CD4-positive, alpha-beta T cell treated with Interferon gamma for 1 hour (primary cell): ENCODE measurements around the gene SH3TC1.

Experiments used
- DNase-seq: peaks from one replicate; pipeline ENCODE4 v3.0.0-alpha.2; 2020

SH3TC1 gene

DNA sequence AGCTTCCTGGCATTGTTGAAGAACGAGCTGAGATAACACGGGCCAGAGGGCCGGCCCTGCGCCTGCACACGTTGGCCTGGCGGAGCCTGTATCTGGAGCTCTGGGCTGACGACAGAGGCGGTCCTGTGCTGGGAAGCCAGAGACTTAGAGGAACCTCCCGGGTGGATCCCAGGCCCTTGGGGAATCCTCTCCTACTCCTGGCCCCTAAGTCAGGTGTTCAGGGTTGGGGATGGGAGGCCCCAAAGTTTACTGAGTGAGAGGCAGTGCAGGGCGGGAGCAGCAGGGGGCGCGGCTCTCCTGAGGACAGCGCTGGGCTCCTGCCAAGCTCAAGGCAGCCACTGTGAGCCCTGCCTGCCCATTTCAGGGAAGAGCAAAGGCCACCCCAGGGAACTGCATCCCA, 68.0 kb downstream of the SH3TC1 start:
- DNase-seq = no peak

DNA sequence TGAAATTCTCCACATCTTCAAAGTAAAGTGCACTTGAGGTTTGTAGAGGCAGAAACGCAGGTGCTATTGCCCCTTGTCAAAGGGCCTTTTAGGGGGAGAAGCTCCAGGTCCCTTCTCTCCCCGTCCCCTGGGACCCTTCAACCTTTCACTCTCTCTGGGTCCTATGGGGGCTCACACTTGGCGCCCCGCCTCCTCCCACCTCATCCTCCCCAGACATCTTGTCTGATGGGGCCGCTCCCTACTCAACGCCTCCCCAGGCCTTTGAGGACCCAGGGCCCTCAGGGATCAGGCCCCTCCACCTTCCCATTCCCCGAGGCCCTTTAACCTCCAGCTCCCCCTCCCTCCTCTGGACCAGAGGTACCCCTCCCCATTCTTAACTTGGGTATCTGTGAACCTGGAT, 69.1 kb downstream of the SH3TC1 start:
- DNase-seq = no peak

DNA sequence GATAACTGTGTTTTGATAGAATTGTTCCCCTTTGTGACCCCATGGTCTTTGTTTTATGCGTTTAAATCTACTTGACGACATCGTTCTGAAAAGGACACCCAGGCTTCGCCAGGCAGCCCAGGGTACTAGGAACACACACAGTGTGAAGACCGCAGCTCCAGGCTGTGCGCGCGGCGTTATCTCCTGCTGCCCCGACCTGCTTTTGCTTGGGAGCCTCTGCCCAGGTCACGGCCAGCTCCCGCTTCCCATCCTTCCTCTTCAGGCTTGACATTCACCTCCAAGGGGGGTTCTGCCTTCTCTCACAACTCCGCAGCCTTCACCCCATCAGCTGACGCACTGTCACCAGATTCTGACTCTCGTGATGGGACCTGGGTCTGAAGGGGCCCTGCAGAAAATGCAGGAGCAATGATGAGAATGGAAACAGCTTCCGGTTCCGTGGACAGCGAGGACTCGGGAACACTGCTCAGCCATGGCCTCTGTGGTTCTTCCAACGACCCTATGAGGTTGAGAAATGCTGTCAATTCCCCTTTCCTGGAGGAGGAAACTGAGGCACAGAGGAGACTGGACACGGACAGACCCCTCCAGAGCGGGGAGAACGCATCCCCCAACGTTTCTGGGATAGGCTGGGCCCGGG, 69.9 kb downstream of the SH3TC1 start:
- DNase-seq = no peak

DNA sequence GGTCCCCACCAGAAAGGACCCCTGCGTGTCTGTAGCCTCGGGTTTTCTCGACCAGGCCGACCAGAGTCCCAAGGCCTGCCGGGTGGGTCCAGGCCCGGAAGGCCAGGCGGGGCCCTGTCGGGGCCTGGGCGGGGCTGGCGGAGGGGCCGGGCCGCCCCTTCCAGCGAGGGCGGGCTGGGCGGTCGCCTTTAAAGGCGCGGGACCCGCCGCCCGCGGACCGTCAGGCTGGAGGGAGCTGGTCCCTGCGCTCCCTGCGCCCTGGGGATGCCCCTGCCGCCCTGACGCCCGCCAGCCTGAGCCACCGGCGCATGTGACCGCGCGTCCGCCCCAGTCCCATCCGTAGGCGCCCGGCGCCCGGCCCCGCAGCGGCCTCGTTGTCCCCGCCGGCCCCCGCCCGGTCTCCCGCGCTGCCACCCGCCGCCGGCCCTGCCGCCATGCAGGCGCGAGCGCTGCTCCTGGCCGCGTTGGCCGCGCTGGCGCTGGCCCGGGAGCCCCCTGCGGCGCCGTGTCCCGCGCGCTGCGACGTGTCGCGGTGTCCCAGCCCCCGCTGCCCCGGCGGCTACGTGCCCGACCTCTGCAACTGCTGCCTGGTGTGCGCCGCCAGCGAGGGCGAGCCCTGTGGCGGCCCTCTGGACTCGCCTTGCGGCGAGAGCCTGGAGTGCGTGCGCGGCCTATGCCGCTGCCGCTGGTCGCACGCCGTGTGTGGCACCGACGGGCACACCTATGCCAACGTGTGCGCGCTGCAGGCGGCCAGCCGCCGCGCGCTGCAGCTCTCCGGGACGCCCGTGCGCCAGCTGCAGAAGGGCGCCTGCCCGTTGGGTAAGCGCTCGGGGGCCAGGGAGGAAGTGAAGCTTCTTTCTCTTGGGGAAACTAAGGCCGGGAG, 70.7 kb downstream of the SH3TC1 start, which contains the start of gene HTRA3:
Gene HTRA3 (plus strand): TSS at position 220 of the 883 bp plus-strand sequence. CDS start 215 bp downstream, at position 435.
- DNase-seq = no peak

DNA sequence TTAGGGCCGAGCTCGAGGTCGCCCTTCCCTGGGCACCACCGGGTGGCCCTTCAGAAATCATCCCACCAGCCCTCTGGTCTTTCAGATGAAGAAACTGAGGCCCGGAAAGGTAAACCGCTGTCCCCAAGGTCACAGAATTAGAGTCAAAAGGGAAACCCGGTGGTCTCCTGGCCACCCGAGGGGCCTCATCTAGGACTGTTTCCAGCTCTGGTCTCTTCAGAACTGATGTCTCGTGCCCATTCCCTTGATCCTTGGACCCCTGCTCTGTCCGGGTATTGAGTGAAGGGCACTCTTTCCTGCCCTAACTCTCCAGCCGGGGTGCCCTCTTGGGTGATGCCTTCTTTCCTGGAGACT, 71.3 kb downstream of the SH3TC1 start:
- no peak for DNase-seq

DNA sequence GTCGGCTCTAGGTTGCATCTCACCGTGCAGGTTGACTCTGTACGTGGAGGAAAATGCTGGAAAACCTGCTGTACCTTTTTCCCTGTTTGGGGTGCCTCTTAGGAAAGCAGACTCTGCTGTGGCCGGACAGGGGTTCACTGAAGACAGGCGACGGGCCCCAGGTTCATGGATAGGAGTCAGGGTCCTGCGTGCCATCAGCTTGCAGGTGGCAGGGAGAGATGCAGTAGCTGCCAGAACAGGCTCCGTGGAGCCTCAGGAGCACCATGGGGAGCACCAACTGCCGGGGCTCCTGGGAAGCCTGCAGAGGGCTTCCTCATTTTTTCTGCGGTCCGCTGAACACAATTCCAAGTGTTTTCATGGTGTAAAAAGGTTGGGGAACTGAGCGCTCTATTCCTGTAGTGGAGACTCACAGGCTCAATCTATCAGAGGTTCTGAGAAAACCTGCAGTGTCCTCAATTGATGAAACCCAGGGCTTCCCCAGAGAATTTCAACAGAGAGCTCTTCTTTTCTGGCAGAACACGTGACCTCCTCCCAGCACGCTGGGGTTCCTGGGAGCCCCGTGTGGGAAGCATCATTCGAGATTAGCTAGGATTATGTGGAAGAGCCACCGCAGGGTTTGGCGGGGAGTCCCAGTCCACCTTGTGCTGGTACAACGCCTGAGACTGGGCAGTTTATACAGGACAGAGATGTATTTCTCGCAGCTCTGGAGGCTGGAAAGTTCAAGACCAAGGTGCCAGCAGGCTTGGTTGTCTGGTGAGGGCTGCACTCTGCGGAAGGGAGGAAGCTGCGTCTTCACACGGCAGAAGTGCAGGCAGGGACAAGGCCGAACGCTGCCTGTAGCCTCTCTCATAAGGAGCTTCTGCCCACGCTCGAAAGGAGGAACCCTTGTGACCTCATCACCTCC, 72.1 kb downstream of the SH3TC1 start:
- no peak for DNase-seq

DNA sequence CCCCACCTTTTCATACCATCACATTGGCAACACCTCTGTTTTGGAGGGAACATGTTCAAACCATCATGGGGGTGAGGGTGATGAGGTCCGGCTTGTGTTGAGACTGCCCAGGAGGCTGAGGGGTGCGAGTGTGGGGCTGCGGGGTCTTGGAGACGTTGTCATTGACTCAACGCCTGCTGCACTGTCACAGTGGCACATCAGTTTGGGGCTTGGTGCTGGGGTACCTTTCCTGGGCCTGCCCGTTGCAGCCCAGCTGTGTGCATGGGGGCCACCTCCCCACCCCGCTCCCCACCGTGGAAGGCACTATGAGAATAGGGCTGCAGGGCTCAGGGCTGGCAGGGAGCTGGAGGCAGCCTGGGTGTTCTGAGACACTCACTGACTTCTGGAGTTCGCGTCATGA, 72.7 kb downstream of the SH3TC1 start:
- no peak for DNase-seq

DNA sequence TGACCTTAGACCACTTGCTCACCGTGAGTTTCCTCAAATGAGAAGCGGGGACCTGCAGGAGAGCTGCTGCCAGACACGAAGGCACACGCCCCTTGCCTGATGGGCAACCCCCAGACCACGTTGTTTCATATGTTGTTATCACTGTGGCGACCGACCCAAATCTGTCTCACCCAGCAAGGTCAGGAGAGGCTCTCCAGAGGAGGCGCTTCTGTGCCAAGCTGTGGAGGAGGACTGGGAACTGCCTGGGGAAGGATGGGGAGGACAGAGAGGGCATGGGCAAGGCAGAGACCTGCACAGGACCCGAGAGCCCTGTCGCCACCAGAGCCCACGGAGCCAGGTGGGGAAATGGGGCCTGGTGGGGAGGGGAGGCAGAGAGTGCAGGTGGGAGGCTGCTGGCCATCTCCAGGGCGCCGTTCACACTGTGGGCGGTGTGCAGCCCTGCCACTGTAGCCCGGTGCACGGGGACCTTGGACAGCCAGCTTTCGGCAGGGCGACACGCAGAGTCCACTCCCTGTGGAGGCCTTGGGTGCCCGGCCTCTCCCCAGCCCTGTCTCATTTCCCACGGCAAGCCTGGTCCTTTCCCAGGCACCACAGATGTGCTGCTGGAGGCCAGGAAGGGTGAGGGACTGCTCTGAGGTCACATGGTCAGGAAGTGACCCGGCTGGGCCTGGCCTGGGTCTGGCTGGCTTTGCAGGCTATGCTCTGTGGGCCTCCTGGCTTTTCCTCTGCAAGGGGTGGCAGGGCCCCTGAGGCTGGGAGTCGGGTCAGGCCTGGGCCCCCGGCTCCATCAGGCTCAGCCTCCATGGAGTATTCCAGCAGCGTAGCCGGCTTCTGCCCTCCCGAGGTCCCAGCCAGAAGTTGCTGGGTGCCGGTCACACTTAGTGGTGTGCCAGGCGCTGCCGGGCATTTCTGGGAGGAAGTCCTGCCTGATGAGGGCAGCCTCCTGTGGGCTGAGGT, 73.7 kb downstream of the SH3TC1 start:
- no peak for DNase-seq

DNA sequence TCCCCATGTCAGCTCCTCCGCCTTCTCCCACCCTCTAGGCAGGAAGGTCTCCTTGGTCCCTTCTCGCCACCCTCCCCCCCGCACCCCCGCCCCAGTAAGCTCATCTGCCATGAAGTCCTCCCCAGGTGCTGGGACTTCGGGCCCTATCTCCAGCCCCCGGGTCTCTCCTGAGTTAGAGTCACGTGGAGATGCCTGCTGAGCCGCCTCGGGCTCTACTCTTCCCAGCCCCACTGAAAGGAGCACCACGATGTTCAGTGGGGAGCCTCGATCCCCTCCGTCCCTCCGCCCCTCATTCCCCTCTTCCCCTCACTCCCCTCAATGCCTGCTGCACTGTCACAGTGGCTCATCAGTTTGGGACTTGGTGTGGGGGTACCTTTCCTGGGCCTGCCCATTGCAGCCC, 74.4 kb downstream of the SH3TC1 start:
- DNase-seq = no peak

DNA sequence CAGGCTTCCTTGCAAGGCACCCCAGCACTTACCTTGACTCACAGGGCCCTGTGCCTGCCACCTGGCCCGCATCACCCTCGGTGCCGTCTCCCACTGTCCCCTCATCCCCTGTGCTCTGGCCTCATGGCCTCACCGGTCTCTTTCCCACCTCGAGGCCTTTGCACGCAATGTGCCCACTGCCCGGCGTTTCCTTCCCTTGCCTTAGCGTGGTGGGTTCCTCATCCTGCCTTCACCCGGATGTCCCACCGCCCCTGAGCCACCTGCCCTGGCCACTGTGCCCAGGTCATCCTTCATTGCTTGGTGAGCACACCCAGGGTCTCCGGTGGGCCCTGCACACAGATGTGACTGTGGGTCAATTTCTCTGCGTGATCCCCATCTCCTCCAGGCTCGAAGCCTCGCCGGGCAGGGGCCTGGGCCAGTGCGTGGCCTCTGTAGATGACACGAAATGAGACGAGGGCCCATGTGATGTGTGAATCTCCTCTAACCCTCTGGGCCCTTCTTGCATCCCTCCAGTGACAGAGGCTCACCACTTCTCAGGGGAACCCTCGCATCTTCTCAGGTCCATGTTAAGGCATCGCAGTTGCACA, 75.1 kb downstream of the SH3TC1 start:
- DNase-seq = no peak

DNA sequence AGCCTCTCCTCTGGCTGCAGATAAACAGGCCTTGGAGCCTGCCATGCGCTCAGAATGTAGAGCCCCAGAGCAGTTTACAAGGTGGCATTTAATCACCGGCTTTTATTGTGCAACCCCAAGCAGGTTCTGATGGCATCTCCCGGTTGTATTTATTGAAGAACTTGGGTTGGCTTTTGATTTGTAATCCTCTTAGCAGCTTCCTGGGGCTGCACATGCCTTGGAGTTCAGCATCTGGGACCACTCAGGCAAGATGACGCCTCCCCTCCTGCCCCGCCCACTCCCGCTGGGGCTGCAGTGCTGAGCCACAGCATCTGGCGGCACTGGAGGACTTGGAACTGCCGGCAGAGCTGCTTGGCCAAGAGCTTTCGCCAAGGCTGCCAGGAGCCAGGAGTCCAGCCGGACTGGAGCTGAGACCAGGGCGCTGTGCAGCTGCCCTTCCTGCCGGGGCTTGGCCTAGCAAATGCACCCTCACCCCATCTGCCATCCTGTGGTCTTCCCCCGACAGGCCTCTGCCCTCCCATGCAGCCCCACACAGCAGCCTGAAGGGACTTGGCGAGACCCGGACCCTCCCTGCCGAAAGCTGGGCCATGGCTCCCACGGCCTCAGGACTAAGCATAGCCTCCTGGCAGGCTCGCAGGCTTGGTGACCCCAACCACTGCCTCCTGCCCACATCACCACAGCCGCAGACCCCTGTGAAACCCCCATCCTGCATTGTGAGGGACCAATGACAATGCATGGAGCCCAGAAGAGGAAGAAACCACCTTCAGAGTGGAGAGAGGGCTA, 75.9 kb downstream of the SH3TC1 start:
- DNase-seq = no peak

DNA sequence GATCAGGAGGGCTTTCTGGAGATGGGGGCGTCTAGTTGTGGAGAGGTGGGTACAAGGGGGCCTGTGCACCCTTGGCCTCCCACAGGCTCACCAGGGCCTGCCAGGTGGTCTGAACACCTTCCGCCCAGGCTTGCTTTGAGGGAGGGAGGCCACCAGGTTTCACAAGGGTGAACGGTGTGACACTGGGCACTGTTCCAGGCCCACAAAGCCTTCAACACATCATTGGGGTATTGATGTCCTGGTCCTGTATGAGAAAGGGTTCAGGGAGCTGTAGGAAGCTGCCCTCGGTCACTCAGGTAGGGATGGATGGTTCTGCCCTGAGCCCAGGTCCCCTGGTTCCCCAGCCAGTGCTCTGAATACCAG, 76.4 kb downstream of the SH3TC1 start:
- DNase-seq = no peak

DNA sequence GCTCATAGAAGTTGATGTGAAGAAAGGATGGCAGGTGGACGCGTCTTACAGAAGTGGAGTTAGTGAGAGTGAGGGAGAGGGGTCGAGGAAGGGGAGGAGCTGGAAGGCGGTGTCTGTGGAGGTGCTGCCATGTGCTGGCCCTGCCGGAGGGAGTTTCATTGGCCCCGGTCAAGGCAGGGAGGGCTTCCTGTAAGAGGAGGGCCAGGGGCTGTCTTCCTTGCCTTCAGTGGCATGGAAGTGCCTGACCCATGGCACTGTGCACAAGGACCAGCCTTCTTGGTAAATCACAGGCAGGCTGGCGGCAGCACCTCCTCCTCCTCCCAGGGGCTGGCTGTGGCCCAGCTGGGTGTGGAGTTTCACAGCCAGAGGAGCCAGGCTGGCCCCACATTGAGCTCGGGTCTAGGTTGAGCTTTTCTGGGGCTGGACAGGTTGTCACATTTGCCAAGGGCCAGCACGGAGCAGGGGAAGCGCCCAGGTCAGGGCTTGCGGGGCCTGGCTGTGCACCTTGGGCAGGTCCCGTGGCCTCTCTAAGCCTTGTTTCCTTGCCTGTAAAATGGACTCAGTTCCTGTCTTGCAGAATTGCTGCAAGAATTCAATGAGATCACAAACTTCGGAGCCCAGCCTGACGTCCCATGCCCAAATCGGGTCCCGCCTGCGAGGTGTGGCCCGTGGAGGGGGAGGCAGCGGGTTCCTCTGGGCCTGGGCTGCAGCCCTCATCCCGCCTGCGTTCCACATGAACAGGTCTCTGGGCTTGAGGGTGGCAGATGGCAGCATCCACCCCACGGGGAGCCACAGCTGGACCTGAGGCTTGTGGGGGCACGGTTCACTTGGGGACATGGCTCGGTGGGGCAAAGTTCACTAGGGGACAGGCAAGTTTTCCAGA, 77.5 kb downstream of the SH3TC1 start:
- DNase-seq = no peak

DNA sequence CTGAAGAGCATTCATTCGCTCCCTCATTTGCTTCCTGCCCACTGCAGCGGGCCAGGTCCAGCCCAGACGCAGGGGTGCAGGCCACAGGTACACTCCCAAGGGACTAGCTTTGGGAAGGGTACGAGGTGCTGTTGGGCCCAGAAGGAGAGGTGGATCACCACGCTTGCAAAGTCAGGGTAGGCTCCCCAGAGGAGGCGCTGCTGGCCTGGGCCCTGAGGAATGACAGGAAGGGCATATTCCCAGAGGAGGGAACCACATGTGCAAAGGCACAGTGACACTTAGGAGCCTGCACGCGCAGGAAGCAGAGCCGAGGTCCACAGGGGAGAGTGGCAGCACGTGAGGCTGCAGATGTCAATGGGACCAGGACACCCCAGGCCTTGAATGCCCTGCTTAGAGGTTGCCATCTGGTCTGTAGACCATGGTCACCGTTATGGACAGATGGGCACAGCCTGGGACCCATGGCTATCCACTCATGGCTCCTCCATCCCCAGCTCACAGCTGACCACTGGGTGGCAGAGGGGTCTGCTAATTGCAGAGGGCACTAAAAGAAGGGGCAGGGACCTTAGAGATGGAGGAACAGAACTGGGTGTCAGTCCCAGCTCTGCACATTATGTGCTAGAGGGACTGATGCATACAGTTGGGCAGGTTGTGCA, 78.4 kb downstream of the SH3TC1 start:
- DNase-seq = no peak

DNA sequence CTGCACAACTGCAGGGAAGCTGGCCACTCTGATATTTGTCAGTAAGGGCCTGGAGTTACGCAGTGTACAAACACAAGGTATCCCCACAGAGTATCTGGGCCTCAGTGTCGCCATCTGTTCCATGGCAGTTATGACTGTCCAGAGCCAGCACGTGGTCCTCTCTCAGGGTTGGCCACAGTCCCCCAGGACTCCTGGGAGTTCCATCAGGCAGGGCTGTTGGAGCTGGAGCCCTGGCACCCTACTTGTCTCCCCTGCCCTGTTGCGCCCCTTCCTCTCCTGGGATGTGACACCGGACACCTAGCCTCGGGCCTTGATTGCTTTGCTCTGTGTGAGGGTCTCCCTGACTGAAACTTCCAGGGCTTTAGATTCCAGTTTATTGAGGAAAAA, 78.9 kb downstream of the SH3TC1 start:
- DNase-seq = no peak

DNA sequence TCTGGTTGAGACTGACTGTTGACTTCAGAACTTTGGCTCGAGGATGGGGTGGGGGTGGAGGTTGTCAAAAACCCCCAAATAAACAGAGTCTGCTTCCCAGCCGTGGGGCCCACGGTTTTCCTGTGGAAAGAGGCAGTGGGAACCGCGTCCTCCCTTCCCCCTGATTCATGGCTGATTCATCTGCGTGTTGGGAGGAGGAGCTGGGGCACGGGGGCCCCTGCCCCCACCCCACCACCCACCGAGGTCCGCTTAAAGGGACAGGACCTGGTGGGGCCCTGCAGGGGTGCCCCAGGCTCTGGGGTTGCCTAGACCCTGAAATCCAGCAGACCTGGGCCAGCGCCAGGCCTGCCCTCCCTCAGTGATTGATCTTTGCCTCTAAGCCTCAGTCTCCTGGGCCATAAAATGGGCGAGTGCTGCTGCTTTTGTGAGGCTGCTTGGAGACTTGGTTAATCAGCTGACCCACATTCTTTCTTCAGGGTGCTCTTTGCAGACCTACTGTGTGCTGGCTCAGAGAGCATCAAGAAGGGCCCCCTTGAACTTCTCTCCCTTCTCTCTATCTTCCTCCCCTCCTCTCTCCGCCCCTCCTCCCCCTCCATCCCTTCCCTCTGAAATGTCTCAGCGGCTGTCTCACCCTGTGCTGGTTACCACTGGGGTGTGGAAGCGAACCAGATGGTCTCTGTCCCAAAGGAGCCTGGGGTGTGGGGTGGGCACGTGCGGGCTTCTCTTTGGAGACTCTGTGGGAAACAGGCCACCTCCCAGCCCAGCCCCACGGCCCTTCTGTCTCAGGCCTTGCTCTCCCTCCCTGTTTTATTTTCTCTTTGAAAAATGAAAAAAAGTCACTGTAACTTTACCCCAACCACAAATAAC, 79.6 kb downstream of the SH3TC1 start:
- no peak for DNase-seq

DNA sequence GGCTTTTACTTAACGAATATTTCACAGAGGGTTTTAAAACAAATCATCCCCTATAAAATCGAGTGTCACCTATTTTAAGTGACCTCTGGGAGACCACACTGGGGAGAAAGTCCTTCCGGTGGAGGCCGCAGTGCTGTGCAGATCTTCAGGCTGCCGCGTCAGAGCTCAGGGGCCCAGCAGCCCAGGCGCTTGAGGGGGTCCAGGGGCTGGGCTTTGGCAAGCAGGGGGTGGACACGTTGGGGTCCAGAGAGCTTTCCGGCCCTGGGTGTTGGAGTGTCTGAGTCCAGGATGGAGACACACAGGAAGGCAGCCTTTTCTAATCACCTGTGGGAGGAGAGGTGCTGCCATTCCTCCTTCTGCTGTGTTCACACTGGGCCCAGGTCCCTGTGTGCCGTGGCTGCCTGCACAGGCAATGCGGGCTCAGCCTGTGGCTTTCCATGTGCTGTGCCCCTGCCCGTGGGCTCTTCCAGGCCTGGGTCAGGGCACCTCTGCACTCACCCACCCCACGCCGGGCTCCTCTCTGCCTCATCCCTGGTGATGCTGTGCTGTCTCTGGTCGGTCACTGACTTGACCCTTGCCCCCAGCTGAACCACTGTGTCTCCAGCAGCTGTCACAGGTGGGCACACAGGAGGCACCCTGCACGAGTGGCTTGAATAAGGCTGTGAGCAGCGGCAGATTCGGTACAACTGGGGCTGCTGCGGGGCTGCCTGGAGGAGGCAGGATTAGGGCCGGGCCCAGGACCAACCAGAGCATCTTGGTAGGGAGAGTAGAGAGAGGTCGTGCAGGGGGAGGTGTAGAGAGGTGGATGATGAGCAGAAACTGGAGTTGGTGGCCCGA, 80.4 kb downstream of the SH3TC1 start:
- no peak for DNase-seq
